Neural crest cell (in vitro differentiated cells): ENCODE results near the gene MLX. TPM values are rescaled to one million over a fixed set of nuclear protein-coding genes. Genes with fewer than 3 reads are reported as not detected.
"Not testable (repeated sequence)": the region's sequence is repeated elsewhere in the genome, so short reads cannot be mapped to it uniquely, and the experiment has no call there.

Source experiments
- DNase-seq: peaks from one replicate; pipeline ENCODE4 v3.0.0; 2021; ENCODE audit warnings: low read depth, mixed read lengths, low spot score
- H3K27ac Mint-ChIP-seq: one replicate; pipeline ENCODE4 v1.8.0; 2021; ENCODE audit warnings: mild to moderate bottlenecking, mixed read lengths; ENCODE audit not compliant: unreplicated experiment
- H3K27me3 Mint-ChIP-seq: 2 replicates; pipeline ENCODE4 v1.8.0; 2021; ENCODE audit warnings: low read depth, mild to moderate bottlenecking, mixed read lengths
- H3K36me3 Mint-ChIP-seq: 2 replicates; pipeline ENCODE4 v1.8.0; 2021; ENCODE audit warnings: low read depth, mild to moderate bottlenecking, mixed read lengths
- H3K4me1 Mint-ChIP-seq: 2 replicates; pipeline ENCODE4 v1.8.0; 2021; ENCODE audit warnings: mixed read lengths
- H3K4me3 Mint-ChIP-seq: one replicate; pipeline ENCODE4 v1.8.0; 2021; ENCODE audit warnings: mild to moderate bottlenecking, mixed read lengths
- H3K9me3 Mint-ChIP-seq: 2 replicates; pipeline ENCODE4 v1.8.0; 2021; ENCODE audit warnings: mixed read lengths
- CTCF ChIP-seq: fragments of 200-600 bp; sonication (generic); conservative IDR thresholded peaks from 2 replicates; pipeline ENCODE4 v1.5.0; 2021; ENCODE audit warnings: antibody characterized with exemption, mild to moderate bottlenecking
- total RNA-seq: library from RNA; stranded (reverse); gene quantifications from 2 replicates; pipeline ENCODE4 v1.2.1, GENCODE V29; 2021

MLX gene
- total RNA-seq, 1 donor from 2014 or later, result 38.6 TPM

GRCh38 chr17:42548070-42548837 lies 18.6 kb upstream of the MLX start:
- peak overlapping the region; percentile 27 for H3K27ac Mint-ChIP-seq
- peaks cover 13% of the 10 kb centered on the region for H3K4me1 Mint-ChIP-seq
- H3K4me3 Mint-ChIP-seq, result peak overlapping the region; percentile 72
- H3K27me3 Mint-ChIP-seq, result peaks cover 2% of the 10 kb centered on the region
- no peaks in the 10 kb centered on the region for H3K9me3 Mint-ChIP-seq
- peak; percentile 52 for DNase-seq
- peak; percentile 63 for TF ChIP-seq CTCF
- H3K36me3 Mint-ChIP-seq, result no peaks in the 10 kb centered on the region

- H3K4me1 Mint-ChIP-seq, result peaks cover 13% of the 10 kb centered on the region
- H3K9me3 Mint-ChIP-seq, result no peaks in the 10 kb centered on the region
- H3K27me3 Mint-ChIP-seq, result peaks cover 2% of the 10 kb centered on the region
- TF ChIP-seq CTCF, result no peak
- H3K4me3 Mint-ChIP-seq, result peak overlapping the region; percentile 72
- DNase-seq, result no peak
- H3K36me3 Mint-ChIP-seq, result no peaks in the 10 kb centered on the region
- H3K27ac Mint-ChIP-seq, result peak overlapping the region; percentile 35
These were observed 17.7 kb upstream of the MLX start for GRCh38 chr17:42548993-42549755.

- not testable (repeated sequence) for H3K27ac Mint-ChIP-seq, DNase-seq, H3K36me3 Mint-ChIP-seq, H3K9me3 Mint-ChIP-seq, H3K27me3 Mint-ChIP-seq
- Mint-ChIP-seq H3K4me1 (peaks cover 29% of the 10 kb centered on the region), H3K4me3 (peak within 1 kb of the TSS; percentile 92)
These were observed 14.2 kb upstream of the MLX start, which contains the start of gene HSD17B1 for GRCh38 chr17:42552736-42553135. TSS of gene HSD17B1 (plus strand) at chr17:42552923. CDS start at chr17:42552934, 11 bp downstream.

GRCh38 chr17:42553161-42553818 lies 13.6 kb upstream of the MLX start:
- DNase-seq, result no peak
- Mint-ChIP-seq H3K4me3 (peak overlapping the region; percentile 92), H3K27ac (no peak overlapping the region), H3K4me1 (peaks cover 29% of the 10 kb centered on the region), H3K9me3 (no peaks in the 10 kb centered on the region), H3K27me3 (peaks cover 2% of the 10 kb centered on the region), H3K36me3 (no peaks in the 10 kb centered on the region)
- TF ChIP-seq CTCF, result no peak

- H3K27ac Mint-ChIP-seq, result no peak overlapping the region
- no peaks in the 10 kb centered on the region for H3K36me3 Mint-ChIP-seq
- H3K27me3 Mint-ChIP-seq, result peaks cover under 1% of the 10 kb centered on the region
- H3K4me1 Mint-ChIP-seq, result peaks cover 26% of the 10 kb centered on the region
- peak overlapping the region; percentile 92 for H3K4me3 Mint-ChIP-seq
- no peaks in the 10 kb centered on the region for H3K9me3 Mint-ChIP-seq
- TF ChIP-seq CTCF, result no peak
- DNase-seq, result no peak
These were observed 13.0 kb upstream of the MLX start for GRCh38 chr17:42553866-42554249.
